ENCODE data around the gene FGFRL1.

Gene FGFRL1

GRCh38 chr4:1009542-1010394, 1.7 kb upstream of the FGFRL1 start:
- DNase-seq, result peak; percentile 66

GRCh38 chr4:1010395-1011021, 918 bp upstream of the FGFRL1 start:
- DNase-seq, result peak; percentile 79

GRCh38 chr4:1011666-1012033, 224 bp downstream of the FGFRL1 start:
- DNase-seq, result no peak

GRCh38 chr4:1012034-1012739, 761 bp downstream of the FGFRL1 start:
- peak; percentile 19 for DNase-seq

- DNase-seq, result no peak
These were observed 2.0 kb downstream of the FGFRL1 start for GRCh38 chr4:1013225-1014073.

- DNase-seq, result no peak
These were observed 3.1 kb downstream of the FGFRL1 start for GRCh38 chr4:1014291-1015167.

GRCh38 chr4:1015179-1015578, 3.8 kb downstream of the FGFRL1 start:
- DNase-seq, result no peak

GRCh38 chr4:1015746-1016145, 4.3 kb downstream of the FGFRL1 start:
- no peak for DNase-seq

- no peak for DNase-seq
These were observed 5.8 kb downstream of the FGFRL1 start for GRCh38 chr4:1017211-1017610.

- DNase-seq, result no peak
These were observed 6.3 kb downstream of the FGFRL1 start for GRCh38 chr4:1017706-1018105.

GRCh38 chr4:1018147-1019020, 7.0 kb downstream of the FGFRL1 start:
- no peak for DNase-seq

GRCh38 chr4:1019320-1019719, 7.9 kb downstream of the FGFRL1 start:
- no peak for DNase-seq

- no peak for DNase-seq
These were observed 8.5 kb downstream of the FGFRL1 start for GRCh38 chr4:1019729-1020470.

GRCh38 chr4:1021386-1022050, 10.1 kb downstream of the FGFRL1 start:
- no peak for DNase-seq

- DNase-seq, result no peak
These were observed 10.8 kb downstream of the FGFRL1 start for GRCh38 chr4:1022051-1022738.

GRCh38 chr4:1022739-1023066, 11.3 kb downstream of the FGFRL1 start:
- no peak for DNase-seq

- no peak for DNase-seq
These were observed 11.7 kb downstream of the FGFRL1 start for GRCh38 chr4:1023075-1023640.

- no peak for DNase-seq
These were observed 12.7 kb downstream of the FGFRL1 start for GRCh38 chr4:1023895-1024740.
